Small intestine (tissue), 16 donors: ENCODE results near the gene HIGD1C. TPM values are rescaled to one million over a fixed set of nuclear protein-coding genes. Genes with fewer than 3 reads are reported as not detected.
"Not testable (repeated sequence)": the region's sequence is repeated elsewhere in the genome, so short reads cannot be mapped to it uniquely, and the experiment has no call there.

Experiments
- DNase-seq, 2 donors: peaks; one replicate each; pipeline versions ENCODE4 v3.0.0 to v3.0.0-alpha.2; 2013
- FAIRE-seq: peaks from 2 replicates; lab custom pipeline; 2012; peaks lifted over from hg19 to GRCh38; lab: Jason Lieb, UNC
- H3K27ac ChIP-seq, 3 donors: one replicate each; pipeline ENCODE4 v1.5.1; 2013; ENCODE audit warnings: low read length in 2 of 3, mild to moderate bottlenecking in 2 of 3, control low read depth in 1 of 3, inconsistent platforms in 1 of 3, low read depth in 1 of 3, moderate library complexity in 1 of 3
- H3K27me3 ChIP-seq, 3 donors: one replicate each; pipeline ENCODE4 v1.6.1; 2013; ENCODE audit warnings: low read length in 3 of 3, inconsistent platforms in 1 of 3; ENCODE audit not compliant: control insufficient read depth in 3 of 3, insufficient read depth in 3 of 3
- H3K36me3 ChIP-seq, 3 donors: one replicate each; pipeline ENCODE4 v1.6.1; 2013; ENCODE audit warnings: low read length in 3 of 3, inconsistent platforms in 1 of 3, low read depth in 1 of 3, mild to moderate bottlenecking in 1 of 3, moderate library complexity in 1 of 3; ENCODE audit not compliant: control insufficient read depth in 3 of 3, insufficient read depth in 2 of 3
- H3K4me1 ChIP-seq, 3 donors: one replicate each; pipeline ENCODE4 v1.6.1; 2013; ENCODE audit warnings: low read length in 2 of 3, inconsistent platforms in 1 of 3, low read depth in 1 of 3, mild to moderate bottlenecking in 1 of 3, moderate library complexity in 1 of 3; ENCODE audit not compliant: control insufficient read depth in 3 of 3, insufficient read depth in 2 of 3
- H3K4me3 ChIP-seq, 3 donors: one replicate each; pipeline ENCODE4 v1.5.1; 2013; ENCODE audit warnings: low read length in 3 of 3, control low read depth in 1 of 3, inconsistent platforms in 1 of 3, low read depth in 1 of 3, mild to moderate bottlenecking in 1 of 3, moderate library complexity in 1 of 3
- H3K9me3 ChIP-seq, 2 donors: one replicate each; pipeline ENCODE4 v1.6.1; 2013; ENCODE audit warnings: low read depth in 1 of 2, low read length in 1 of 2; ENCODE audit not compliant: control insufficient read depth in 2 of 2, insufficient read depth in 1 of 2
- WGBS, 3 donors: extraction: QIAGEN DNeasy Blood & Tissue Kit; methylation state at CpG; one replicate each; pipeline ENCODE4 v1.1.7; 2013; 5-methylcytosine and 5-hydroxymethylcytosine counted together
- long read RNA-seq, 10 donors: transcript quantifications; one replicate each; lab custom pipeline, GENCODE V29; 2026
- polyA plus RNA-seq, 4 donors: library from polyadenylated mRNA; stranded (reverse) in 3 of 4; unstranded in 1 of 4; fragments of 200-250 nt in 3 of 4; fragments of 120-200 nt in 1 of 4; gene quantifications; one replicate each; pipeline versions ENCODE4 v1.2.1 to v1.2.3, GENCODE V29; 2013
- donor health status: healthy with polysubstance abuse.
- donor health status: control.
- donor health status: control.
- donor health status: Bipolar disorder and iron deficiency.
- donor health status: healthy.

Gene HIGD1C
- polyA plus RNA-seq: not detected
- long read RNA-seq, donor 1, partial matches to known transcripts: 23 of 28 reads
- long read RNA-seq, donor 1, other reads (novel, unspliced or antisense): 5 of 28 reads
- long read RNA-seq, donor 2: 0 reads
- long read RNA-seq, donor 3: 0 reads
- long read RNA-seq, donor 4: 0 reads
- long read RNA-seq, donor 5: 0 reads
- long read RNA-seq, donor 6: 0 reads
- long read RNA-seq, donor 7: 0 reads
- long read RNA-seq, donor 8: 0 reads
- long read RNA-seq, donor 9: 0 reads
- long read RNA-seq, donor 10: 0 reads

- Histone ChIP-seq H3K27me3 (no peaks in the 10 kb centered on the region), H3K4me3 (no peak within 1 kb of the TSS), H3K36me3 (peaks cover 0 to 13% (median 0%) of the 10 kb centered on the region in 3 donors), H3K27ac (no peak within 1 kb of the TSS), H3K9me3 (no peaks in the 10 kb centered on the region), H3K4me1 (no peaks in the 10 kb centered on the region)
- DNase-seq (no peak), FAIRE-seq (no peak)
- 91 to 97% (median 94%) methylated on average over 15 to 19 of the region's 19 CpGs for whole genome bisulfite sequencing, 3 donors
Measured at GRCh38 chr12:50952510-50952909, at the start of gene HIGD1C. TSS of gene HIGD1C (plus strand) at chr12:50952544. CDS start at chr12:50953999, 1,455 bp downstream.

GRCh38 chr12:50908479-50908878 is 43.9 kb upstream of the HIGD1C start:
- H3K9me3 ChIP-seq: peaks cover 0 to 21% of the 10 kb centered on the region in 2 donors
- H3K4me1 ChIP-seq, H3K36me3 ChIP-seq, H3K27ac ChIP-seq, H3K4me3 ChIP-seq, FAIRE-seq, H3K27me3 ChIP-seq: not testable (repeated sequence)
- peak; percentile 29 to 33 for DNase-seq
- 47 to 74% (median 53%) methylated on average over 5 of the region's 5 CpGs for WGBS, 3 donors

- H3K27ac ChIP-seq, H3K36me3 ChIP-seq, H3K4me1 ChIP-seq, H3K4me3 ChIP-seq, H3K27me3 ChIP-seq, DNase-seq, FAIRE-seq: not testable (repeated sequence)
- WGBS, 3 donors: 80 to 84% (median 84%) methylated on average over 6 of the region's 6 CpGs
- peaks cover 0 to 49% of the 10 kb centered on the region in 2 donors for H3K9me3 ChIP-seq
Measured at GRCh38 chr12:50912361-50912760, 40.0 kb upstream of the HIGD1C start.

- FAIRE-seq: no peak
- Histone ChIP-seq H3K36me3 (no peaks in the 10 kb centered on the region), H3K4me1 (no peaks in the 10 kb centered on the region), H3K27ac (no peak overlapping the region), H3K9me3 (peaks cover 0 to 51% of the 10 kb centered on the region in 2 donors), H3K27me3 (no peaks in the 10 kb centered on the region), H3K4me3 (no peak overlapping the region)
- DNase-seq: no peak
- WGBS, 3 donors: 93 to 97% (median 94%) methylated on average over 2 of the region's 2 CpGs
Measured at GRCh38 chr12:50913224-50913623, 39.1 kb upstream of the HIGD1C start.

- 77 to 81% (median 78%) methylated on average over 6 of the region's 6 CpGs for WGBS, 3 donors
- peaks cover 0 to 51% of the 10 kb centered on the region in 2 donors for H3K9me3 ChIP-seq
- no peaks in the 10 kb centered on the region for H3K36me3 ChIP-seq
- H3K27me3 ChIP-seq: no peaks in the 10 kb centered on the region
- DNase-seq (no peak), FAIRE-seq (no peak)
- H3K4me3 ChIP-seq: no peak overlapping the region
- no peaks in the 10 kb centered on the region for H3K4me1 ChIP-seq
- no peak overlapping the region for H3K27ac ChIP-seq
Measured at GRCh38 chr12:50914872-50915484, 37.4 kb upstream of the HIGD1C start.

GRCh38 chr12:50916292-50916691 is 36.1 kb upstream of the HIGD1C start:
- 83 to 97% (median 90%) methylated on average over 3 of the region's 3 CpGs for WGBS, 3 donors
- Histone ChIP-seq H3K9me3 (peaks cover 0 to 50% of the 10 kb centered on the region in 2 donors), H3K4me3 (no peak overlapping the region), H3K27ac (no peak overlapping the region), H3K27me3 (no peaks in the 10 kb centered on the region), H3K36me3 (no peaks in the 10 kb centered on the region), H3K4me1 (no peaks in the 10 kb centered on the region)
- FAIRE-seq (no peak), DNase-seq (no peak)

GRCh38 chr12:50918584-50919316 is 33.6 kb upstream of the HIGD1C start:
- Histone ChIP-seq H3K27ac (peak overlapping the region in 1 of 3 donors; percentile 66), H3K27me3 (no peaks in the 10 kb centered on the region), H3K36me3 (no peaks in the 10 kb centered on the region), H3K4me1 (peaks cover 0 to 6% (median 0%) of the 10 kb centered on the region in 3 donors), H3K4me3 (no peak overlapping the region), H3K9me3 (peaks cover 0 to 30% of the 10 kb centered on the region in 2 donors)
- FAIRE-seq (no peak), DNase-seq (no peak)
- 62 to 77% (median 72%) methylated on average over 5 of the region's 5 CpGs for WGBS, 3 donors

GRCh38 chr12:50922820-50923219 is 29.5 kb upstream of the HIGD1C start:
- WGBS, 3 donors: 43 to 84% (median 76%) methylated on average over 3 of the region's 3 CpGs
- Histone ChIP-seq H3K4me1 (peaks cover 0 to 13% (median 0%) of the 10 kb centered on the region in 3 donors), H3K27ac (peak overlapping the region in 1 of 3 donors; percentile 67), H3K27me3 (no peaks in the 10 kb centered on the region), H3K36me3 (no peaks in the 10 kb centered on the region), H3K4me3 (no peak overlapping the region), H3K9me3 (no peaks in the 10 kb centered on the region)
- FAIRE-seq (no peak), DNase-seq (no peak)
